ENCODE data around the gene NKAIN4.

GRCh38 chr20:63278661-63279060, 24.4 kb upstream of the NKAIN4 start:
- TF ChIP-seq TARDBP (IDR thresholded peaks at IDR 0.05) (no peak), SUZ12 (IDR thresholded peaks at IDR 0.05) (no peak)
